Mesodermal cell (in vitro differentiated cells): ENCODE measurements around the gene GRK3.

Experiments used
- H3K27ac ChIP-seq: 2 replicates; pipeline ENCODE4 v1.7.0; 2013; ENCODE audit warnings: mild to moderate bottlenecking, low read depth, low read length, moderate library complexity; ENCODE audit not compliant: severe bottlenecking
- H3K36me3 ChIP-seq: 2 replicates; pipeline ENCODE4 v1.7.1; 2013; ENCODE audit warnings: mild to moderate bottlenecking, low read length, moderate library complexity; ENCODE audit not compliant: control insufficient read depth, insufficient read depth
- H3K4me1 ChIP-seq: one replicate; pipeline ENCODE4 v1.7.1; 2013; ENCODE audit warnings: mild to moderate bottlenecking, low read length; ENCODE audit not compliant: insufficient read depth, control insufficient read depth, poor library complexity, severe bottlenecking
- H3K4me3 ChIP-seq: 2 replicates; pipeline ENCODE4 v1.7.0; 2013; ENCODE audit warnings: low read length, control low read depth, mild to moderate bottlenecking; ENCODE audit not compliant: insufficient read depth, poor library complexity, severe bottlenecking; ENCODE audit errors: extremely low read depth
- H3K9me3 ChIP-seq: 2 replicates; pipeline ENCODE4 v1.7.1; 2013; ENCODE audit warnings: mild to moderate bottlenecking, low read length, moderate library complexity; ENCODE audit not compliant: control insufficient read depth
- WGBS, 2 experiments: methylation state at CpG; one replicate each; pipeline ENCODE4 v1.1.5; 2013; ENCODE audit warnings: missing lambda C conversion rate in 2 of 2; ENCODE audit not compliant: insufficient coverage in 2 of 2; 5-methylcytosine and 5-hydroxymethylcytosine counted together

Gene GRK3

GRCh38 chr22:25729016-25729995, 164.8 kb downstream of the GRK3 start:
- no peak overlapping the region for H3K4me3 ChIP-seq
- H3K36me3 ChIP-seq = no peaks in the 10 kb centered on the region
- H3K9me3 ChIP-seq = no peaks in the 10 kb centered on the region
- H3K4me1 ChIP-seq = peaks cover 11% of the 10 kb centered on the region
- 93% methylated on average over 12 to 13 of the region's 19 CpGs for WGBS, 2 experiments
- H3K27ac ChIP-seq = no peak overlapping the region

- Histone ChIP-seq H3K4me3 (no peak overlapping the region), H3K27ac (no peak overlapping the region), H3K36me3 (no peaks in the 10 kb centered on the region), H3K9me3 (no peaks in the 10 kb centered on the region), H3K4me1 (no peaks in the 10 kb centered on the region)
- 100% methylated on average over 1 to 2 of the region's 2 CpGs for WGBS, 2 experiments
These were observed 171.2 kb downstream of the GRK3 start for GRCh38 chr22:25735650-25736049.

GRCh38 chr22:25736378-25737011, 172.0 kb downstream of the GRK3 start:
- H3K9me3 ChIP-seq = no peaks in the 10 kb centered on the region
- H3K27ac ChIP-seq = no peak overlapping the region
- H3K36me3 ChIP-seq = no peaks in the 10 kb centered on the region
- no peak overlapping the region for H3K4me3 ChIP-seq
- WGBS, 2 experiments = 94 to 100% methylated on average over 3 to 5 of the region's 9 CpGs
- H3K4me1 ChIP-seq = peaks cover 3% of the 10 kb centered on the region

GRCh38 chr22:25739659-25740344, 175.3 kb downstream of the GRK3 start:
- 91 to 93% methylated on average over 5 to 7 of the region's 11 CpGs for WGBS, 2 experiments
- H3K36me3 ChIP-seq = no peaks in the 10 kb centered on the region
- H3K4me1 ChIP-seq = peaks cover 7% of the 10 kb centered on the region
- no peak overlapping the region for H3K4me3 ChIP-seq
- no peaks in the 10 kb centered on the region for H3K9me3 ChIP-seq
- H3K27ac ChIP-seq = no peak overlapping the region

GRCh38 chr22:25741692-25742626, 177.5 kb downstream of the GRK3 start, which contains the start of gene MYO18B:
Gene MYO18B, plus strand, starts transcription at chr22:25742188. Its CDS starts 18,905 bp downstream, at chr22:25761093.
- no peaks in the 10 kb centered on the region for H3K36me3 ChIP-seq

GRCh38 chr22:25742918-25743708, 178.6 kb downstream of the GRK3 start:
- H3K4me3 ChIP-seq = no peak overlapping the region
- peaks cover 13% of the 10 kb centered on the region for H3K4me1 ChIP-seq
- no peaks in the 10 kb centered on the region for H3K9me3 ChIP-seq
- WGBS, 2 experiments = 87 to 96% methylated on average over 5 of the region's 6 CpGs
- no peaks in the 10 kb centered on the region for H3K36me3 ChIP-seq
- no peak overlapping the region for H3K27ac ChIP-seq

More at GRCh38 chr22:25741692-25742626, 177.5 kb downstream of the GRK3 start, which contains the start of gene MYO18B:
- 89 to 91% methylated on average over 26 to 30 of the region's 36 CpGs for WGBS, 2 experiments
- H3K4me1 ChIP-seq = peaks cover 7% of the 10 kb centered on the region
- H3K9me3 ChIP-seq = no peaks in the 10 kb centered on the region
- H3K27ac ChIP-seq = peak within 1 kb of the TSS; percentile 8
- H3K4me3 ChIP-seq = no peak within 1 kb of the TSS

- 60% methylated on average over 2 of the region's 4 CpGs; no CpG with 5 or more reads in 1 of the 2 experiments for WGBS, 2 experiments
- Histone ChIP-seq H3K4me3 (no peak overlapping the region), H3K9me3 (no peaks in the 10 kb centered on the region)
These were observed 180.2 kb downstream of the GRK3 start for GRCh38 chr22:25744694-25745093.

GRCh38 chr22:25745341-25746011, 181.0 kb downstream of the GRK3 start:
- H3K4me3 ChIP-seq = no peak overlapping the region
- H3K27ac ChIP-seq = no peak overlapping the region
- 92 to 100% methylated on average over 4 to 6 of the region's 7 CpGs for WGBS, 2 experiments
- peaks cover 13% of the 10 kb centered on the region for H3K4me1 ChIP-seq
- no peaks in the 10 kb centered on the region for H3K36me3 ChIP-seq
- no peaks in the 10 kb centered on the region for H3K9me3 ChIP-seq

More at GRCh38 chr22:25744694-25745093, 180.2 kb downstream of the GRK3 start:
- H3K4me1 ChIP-seq = peaks cover 13% of the 10 kb centered on the region
- no peak overlapping the region for H3K27ac ChIP-seq
- H3K36me3 ChIP-seq = no peaks in the 10 kb centered on the region

- Histone ChIP-seq H3K36me3 (no peaks in the 10 kb centered on the region), H3K4me1 (peaks cover 13% of the 10 kb centered on the region), H3K4me3 (no peak overlapping the region), H3K9me3 (no peaks in the 10 kb centered on the region), H3K27ac (no peak overlapping the region)
- WGBS, 2 experiments = no CpG with 5 or more reads among the region's 1 CpG
These were observed 181.5 kb downstream of the GRK3 start for GRCh38 chr22:25746012-25746373.
